ENCODE data around the gene TTYH3.
"Not testable (repeated sequence)": the region's sequence is repeated elsewhere in the genome, so short reads cannot be mapped to it uniquely, and the experiment has no call there.

- TF ChIP-seq, protein P1, sequence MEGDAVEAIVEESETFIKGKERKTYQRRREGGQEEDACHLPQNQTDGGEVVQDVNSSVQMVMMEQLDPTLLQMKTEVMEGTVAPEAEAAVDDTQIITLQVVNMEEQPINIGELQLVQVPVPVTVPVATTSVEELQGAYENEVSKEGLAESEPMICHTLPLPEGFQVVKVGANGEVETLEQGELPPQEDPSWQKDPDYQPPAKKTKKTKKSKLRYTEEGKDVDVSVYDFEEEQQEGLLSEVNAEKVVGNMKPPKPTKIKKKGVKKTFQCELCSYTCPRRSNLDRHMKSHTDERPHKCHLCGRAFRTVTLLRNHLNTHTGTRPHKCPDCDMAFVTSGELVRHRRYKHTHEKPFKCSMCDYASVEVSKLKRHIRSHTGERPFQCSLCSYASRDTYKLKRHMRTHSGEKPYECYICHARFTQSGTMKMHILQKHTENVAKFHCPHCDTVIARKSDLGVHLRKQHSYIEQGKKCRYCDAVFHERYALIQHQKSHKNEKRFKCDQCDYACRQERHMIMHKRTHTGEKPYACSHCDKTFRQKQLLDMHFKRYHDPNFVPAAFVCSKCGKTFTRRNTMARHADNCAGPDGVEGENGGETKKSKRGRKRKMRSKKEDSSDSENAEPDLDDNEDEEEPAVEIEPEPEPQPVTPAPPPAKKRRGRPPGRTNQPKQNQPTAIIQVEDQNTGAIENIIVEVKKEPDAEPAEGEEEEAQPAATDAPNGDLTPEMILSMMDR (IDR thresholded peaks at IDR 0.05), result not testable (repeated sequence)
- TF ChIP-seq POLR2A (IDR thresholded peaks at IDR 0.05), result not testable (repeated sequence)
Observed at GRCh38 chr7:2678454-2678853, 46.7 kb downstream of the TTYH3 start.

Measured in uterus (tissue), 2 donors.